GM19452 (cell line): ENCODE measurements around the gene ABL1.

Experiments used
- ATAC-seq: cut with Tn5 transposase; IDR thresholded peaks from one replicate; pipeline ENCODE4 v1.9.1; 2021; ENCODE audit not compliant: unreplicated experiment

The ABL1 gene

GRCh38 chr9:130870491-130871381 lies 35.7 kb downstream of the ABL1 start:
- ATAC-seq, result no peak

- ATAC-seq, result no peak
Observed at GRCh38 chr9:130871395-130872062, 36.5 kb downstream of the ABL1 start.

GRCh38 chr9:130872093-130872492 lies 37.0 kb downstream of the ABL1 start:
- ATAC-seq, result no peak

- no peak for ATAC-seq
Observed at GRCh38 chr9:130872508-130872907, 37.5 kb downstream of the ABL1 start.

- ATAC-seq, result no peak
Observed at GRCh38 chr9:130872912-130873503, 38.0 kb downstream of the ABL1 start.

GRCh38 chr9:130873966-130874365 lies 38.9 kb downstream of the ABL1 start:
- no peak for ATAC-seq

- no peak for ATAC-seq
Observed at GRCh38 chr9:130874783-130875182, 39.7 kb downstream of the ABL1 start.

- no peak for ATAC-seq
Observed at GRCh38 chr9:130877300-130877699, 42.2 kb downstream of the ABL1 start.

- ATAC-seq, result no peak
Observed at GRCh38 chr9:130878295-130878694, 43.2 kb downstream of the ABL1 start.

- no peak for ATAC-seq
Observed at GRCh38 chr9:130879863-130880411, 44.9 kb downstream of the ABL1 start.

- ATAC-seq, result no peak
Observed at GRCh38 chr9:130880599-130881220, 45.7 kb downstream of the ABL1 start.

- no peak for ATAC-seq
Observed at GRCh38 chr9:130881516-130881915, 46.5 kb downstream of the ABL1 start.

GRCh38 chr9:130882696-130883225 lies 47.7 kb downstream of the ABL1 start:
- no peak for ATAC-seq

- no peak for ATAC-seq
Observed at GRCh38 chr9:130883479-130883878, 48.4 kb downstream of the ABL1 start.

GRCh38 chr9:130884111-130884531 lies 49.1 kb downstream of the ABL1 start:
- ATAC-seq, result no peak

GRCh38 chr9:130884542-130885483 lies 49.8 kb downstream of the ABL1 start:
- ATAC-seq, result no peak

GRCh38 chr9:130885484-130886375 lies 50.7 kb downstream of the ABL1 start:
- no peak for ATAC-seq

GRCh38 chr9:130886981-130887380 lies 51.9 kb downstream of the ABL1 start:
- ATAC-seq, result no peak
